ENCODE results near the gene ATP9A.

DNA sequence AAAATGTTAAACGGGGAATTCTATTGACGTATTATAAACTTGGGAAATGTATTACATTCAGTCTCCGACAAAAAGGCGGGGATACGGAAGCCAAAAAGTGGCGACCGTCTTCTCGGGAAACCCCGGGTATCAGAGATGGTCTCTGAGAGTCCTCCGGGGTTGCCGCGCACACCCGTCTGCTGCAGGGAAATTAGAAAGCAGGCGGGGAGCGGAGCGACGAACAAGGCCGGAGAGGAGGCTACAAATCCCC lies 32.6 kb upstream of the ATP9A start:
- TF ChIP-seq YY1 (IDR thresholded peaks at IDR 0.05; ENCODE audit: low read depth, low read length) (no peak), NRF1 (IDR thresholded peaks at IDR 0.05; ENCODE audit: low read depth, low read length) (no peak), JUN (IDR thresholded peaks at IDR 0.05; ENCODE audit: low read depth, low read length) (no peak), EP300 (IDR thresholded peaks at IDR 0.05; ENCODE audit: borderline replicate concordance in 1 of 2, low read depth in 2 of 2, low read length in 2 of 2) (no peak), CHD1 (IDR thresholded peaks at IDR 0.05; ENCODE audit: low read depth, low read length) (peak; percentile 68; the same call in 1 of the 2 replicates), SP1 (IDR thresholded peaks at IDR 0.05; ENCODE audit: low read depth, low read length) (no peak), CEBPB (IDR thresholded peaks at IDR 0.05; ENCODE audit: low read depth, low read length) (no peak), POLR2A (IDR thresholded peaks at IDR 0.05; ENCODE audit: control extremely low read depth in 1 of 2, low read depth in 2 of 2, low read length in 2 of 2) (no peak), RBBP5 (IDR thresholded peaks at IDR 0.05; ENCODE audit: borderline replicate concordance, low read depth, low read length) (no peak), CBX5 (IDR thresholded peaks at IDR 0.05; ENCODE audit: low read depth, low read length) (no peak), CTBP2 (IDR thresholded peaks at IDR 0.05; ENCODE audit: borderline replicate concordance, insufficient read depth, insufficient read length, low read length) (no peak)
- TF ChIP-seq, protein P1, sequence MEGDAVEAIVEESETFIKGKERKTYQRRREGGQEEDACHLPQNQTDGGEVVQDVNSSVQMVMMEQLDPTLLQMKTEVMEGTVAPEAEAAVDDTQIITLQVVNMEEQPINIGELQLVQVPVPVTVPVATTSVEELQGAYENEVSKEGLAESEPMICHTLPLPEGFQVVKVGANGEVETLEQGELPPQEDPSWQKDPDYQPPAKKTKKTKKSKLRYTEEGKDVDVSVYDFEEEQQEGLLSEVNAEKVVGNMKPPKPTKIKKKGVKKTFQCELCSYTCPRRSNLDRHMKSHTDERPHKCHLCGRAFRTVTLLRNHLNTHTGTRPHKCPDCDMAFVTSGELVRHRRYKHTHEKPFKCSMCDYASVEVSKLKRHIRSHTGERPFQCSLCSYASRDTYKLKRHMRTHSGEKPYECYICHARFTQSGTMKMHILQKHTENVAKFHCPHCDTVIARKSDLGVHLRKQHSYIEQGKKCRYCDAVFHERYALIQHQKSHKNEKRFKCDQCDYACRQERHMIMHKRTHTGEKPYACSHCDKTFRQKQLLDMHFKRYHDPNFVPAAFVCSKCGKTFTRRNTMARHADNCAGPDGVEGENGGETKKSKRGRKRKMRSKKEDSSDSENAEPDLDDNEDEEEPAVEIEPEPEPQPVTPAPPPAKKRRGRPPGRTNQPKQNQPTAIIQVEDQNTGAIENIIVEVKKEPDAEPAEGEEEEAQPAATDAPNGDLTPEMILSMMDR (IDR thresholded peaks at IDR 0.05; ENCODE audit: control extremely low read depth in 1 of 3, insufficient read depth in 1 of 3, low read depth in 1 of 3, low read length in 3 of 3) = peak in 1 of 3 experiments; percentile 0; a peak in 1 of 4 replicates

Data from H1 (cell line).